GM18873 (cell line): ENCODE measurements around the gene DDX1.
"Not testable (repeated sequence)": the region's sequence is repeated elsewhere in the genome, so short reads cannot be mapped to it uniquely, and the experiment has no call there.

Experiments
- ATAC-seq: cut with Tn5 transposase; IDR thresholded peaks from one replicate; pipeline ENCODE4 v1.9.1; 2021; ENCODE audit warnings: mild to moderate bottlenecking, moderate library complexity, moderate number of reproducible peaks; ENCODE audit not compliant: unreplicated experiment, low FRiP score

Gene DDX1

DNA sequence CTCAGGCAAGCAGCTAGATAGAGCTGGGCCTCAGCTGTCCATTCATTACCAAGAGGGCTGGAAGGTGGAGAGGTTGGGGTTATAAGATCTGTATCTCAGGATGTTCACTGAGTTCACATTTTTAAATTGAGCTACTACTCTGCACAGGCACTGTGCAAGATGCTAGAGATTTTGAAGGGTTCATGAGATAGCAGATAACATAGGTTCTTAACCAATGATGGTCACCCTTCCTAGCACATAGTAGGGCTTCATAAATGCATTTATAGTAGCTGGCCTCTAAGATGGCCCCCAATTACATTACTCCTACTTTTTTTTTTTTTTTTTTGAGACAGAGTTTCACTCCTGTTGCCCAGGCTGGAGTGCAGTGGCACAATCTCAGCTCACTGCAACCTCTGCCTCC lies 79.7 kb downstream of the DDX1 start:
- ATAC-seq = no peak

DNA sequence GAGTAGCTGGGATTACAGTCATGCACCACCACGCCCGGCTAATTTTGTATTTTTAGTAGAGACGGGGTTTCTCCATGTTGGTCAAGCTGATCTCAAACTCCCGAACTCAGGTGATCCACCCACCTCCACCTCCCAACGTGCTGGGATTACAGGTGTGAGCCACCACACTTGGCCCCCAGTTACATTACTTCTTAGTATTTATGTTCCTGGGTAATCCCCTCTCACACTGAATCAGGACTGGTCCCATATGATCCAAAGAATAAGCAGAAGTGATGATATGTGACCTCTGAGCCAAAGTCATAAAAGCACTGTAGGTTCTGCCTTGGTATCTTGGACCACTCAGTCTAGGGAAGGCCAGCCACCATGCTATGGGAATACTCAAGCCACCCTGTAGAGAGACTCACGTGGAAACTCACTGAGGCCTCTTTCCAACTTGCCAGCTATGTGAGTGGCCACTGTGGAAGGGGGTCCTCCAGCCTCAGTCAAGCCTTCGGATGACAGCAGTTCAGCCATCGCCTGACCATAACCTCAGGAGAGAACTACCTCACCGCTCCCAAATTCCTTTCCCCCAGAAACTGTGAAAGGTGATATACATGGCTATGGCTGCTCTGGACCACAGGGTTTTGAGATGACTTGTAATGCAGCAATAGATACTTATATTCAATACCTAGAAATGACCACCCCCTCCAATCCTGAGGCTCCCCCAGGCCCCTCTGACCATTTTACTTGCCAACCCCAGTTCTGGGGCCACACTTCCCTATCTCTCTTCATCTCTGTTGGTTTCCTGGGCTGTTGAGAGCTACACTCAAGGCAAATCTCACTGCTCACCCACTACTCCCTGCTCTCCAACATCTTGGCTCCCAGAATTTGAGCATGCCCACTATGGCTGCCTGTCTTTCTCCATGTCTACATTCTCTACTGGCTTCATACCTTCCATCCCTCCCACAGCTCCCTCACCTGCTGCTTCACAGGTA lies 80.5 kb downstream of the DDX1 start:
- ATAC-seq = no peak

DNA sequence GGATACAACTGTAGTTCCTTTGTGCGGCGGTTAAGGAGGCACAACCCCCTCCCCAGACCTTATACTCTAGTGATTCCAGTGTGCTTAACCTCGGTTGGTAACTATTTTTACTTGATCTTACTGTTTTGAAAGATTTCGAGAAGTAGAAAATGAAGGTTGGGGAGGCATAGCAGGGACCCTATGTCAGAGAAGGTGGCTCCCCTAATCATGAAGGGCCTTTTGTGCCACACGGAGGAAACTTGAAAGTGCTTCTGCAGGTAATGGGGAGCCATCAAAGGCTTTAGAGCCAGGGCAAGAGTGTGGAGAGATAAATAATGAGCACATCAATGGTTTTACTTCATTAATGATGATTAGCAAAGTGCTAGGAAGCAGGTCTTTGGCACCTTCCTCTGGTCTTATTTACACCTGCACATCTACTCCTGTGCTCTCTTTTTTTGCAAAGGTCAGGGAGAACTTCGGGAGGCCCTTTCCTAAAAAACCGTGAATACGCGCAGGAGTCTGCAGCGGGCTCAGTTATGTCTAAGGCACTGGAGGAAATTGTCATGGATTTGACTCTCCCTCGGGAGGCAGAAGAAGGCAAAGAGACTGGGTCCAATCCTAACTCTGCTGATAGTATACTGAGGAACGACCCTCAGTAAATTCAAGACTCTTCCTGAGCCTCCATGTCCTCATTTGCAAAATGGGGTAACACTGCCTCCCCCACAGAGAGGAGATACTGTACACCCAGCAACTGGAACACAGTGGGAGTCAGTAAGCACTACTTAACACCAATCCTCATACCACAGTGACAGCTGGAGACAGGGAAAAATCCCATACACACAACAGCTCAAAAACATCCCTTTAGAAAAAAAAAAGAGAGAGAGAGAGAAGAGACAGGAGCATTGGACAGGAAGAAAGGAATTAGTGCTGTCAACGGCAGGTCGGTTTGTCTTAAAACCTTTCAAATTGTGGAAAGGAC lies 81.6 kb downstream of the DDX1 start:
- no peak for ATAC-seq

DNA sequence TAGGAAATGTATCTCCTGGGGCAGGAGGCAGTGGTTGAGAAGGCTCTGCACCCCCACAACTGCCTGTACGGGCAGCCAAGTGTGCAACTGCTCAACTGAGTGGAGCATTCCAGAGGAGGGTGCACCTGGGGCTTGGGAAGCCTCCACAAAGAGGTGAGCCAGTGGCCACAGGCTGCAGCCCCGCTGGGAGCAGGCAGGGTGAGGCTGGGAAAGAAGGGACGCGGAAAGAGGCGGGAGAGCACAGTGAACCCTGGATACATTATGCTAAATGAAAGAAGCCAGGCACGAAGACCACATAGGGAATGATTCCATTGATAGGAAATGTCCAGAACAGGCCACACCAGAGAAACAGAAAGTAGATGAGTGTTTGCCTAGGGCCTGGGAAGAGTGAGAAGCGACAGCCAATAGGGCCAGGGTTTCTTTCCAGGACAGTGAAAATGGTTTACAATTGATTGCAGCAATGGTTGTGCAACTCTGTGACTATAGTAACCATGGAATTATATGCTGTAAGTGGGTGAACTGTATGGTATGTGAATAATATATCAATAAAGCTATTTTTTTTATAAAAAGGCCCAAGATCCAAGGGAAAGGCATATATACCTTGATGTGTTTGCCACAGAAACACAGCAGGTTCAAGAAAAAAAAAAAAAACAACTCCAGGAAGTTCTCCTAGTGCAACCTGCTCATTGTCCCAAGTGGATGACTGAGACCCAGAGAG lies 82.4 kb downstream of the DDX1 start:
- ATAC-seq = no peak

DNA sequence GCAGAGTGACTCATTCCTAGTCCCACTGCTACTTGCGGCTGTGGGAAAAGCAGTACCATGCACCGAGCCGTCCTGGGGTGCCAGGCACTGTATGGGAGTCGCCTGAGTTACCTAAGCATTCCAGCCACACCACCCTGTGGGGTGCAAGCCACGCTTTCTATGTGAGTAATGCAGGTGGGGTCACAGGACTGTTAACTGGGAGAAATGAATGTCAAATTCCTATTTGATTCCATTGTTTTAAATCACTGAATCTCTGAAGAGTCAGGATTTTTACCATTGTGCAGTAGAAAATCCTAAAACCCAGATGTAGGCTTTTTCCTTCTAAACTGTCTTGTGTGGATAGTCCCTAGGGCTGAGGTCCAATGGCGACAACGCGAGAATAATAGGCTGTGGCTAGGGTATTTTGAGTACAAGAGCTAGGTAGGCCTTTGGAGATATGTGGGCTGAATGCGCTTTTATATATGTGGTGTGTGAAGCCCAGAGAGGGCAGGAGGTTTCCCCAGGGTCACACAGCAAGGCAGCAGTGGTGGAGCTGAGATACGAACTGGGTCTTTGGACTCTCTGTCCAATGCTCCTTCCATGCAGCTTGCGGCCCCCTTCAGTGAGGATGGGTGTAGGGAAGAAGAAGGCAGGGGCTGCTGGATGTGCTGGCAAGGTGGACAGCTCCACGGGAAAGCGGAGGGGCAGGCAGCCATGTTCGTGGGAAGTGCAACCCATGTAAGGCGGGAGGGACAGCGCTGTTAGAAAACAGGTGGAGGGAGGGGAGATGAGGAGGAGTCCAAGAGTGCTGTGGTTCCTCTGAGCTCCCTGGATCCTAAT lies 83.2 kb downstream of the DDX1 start:
- no peak for ATAC-seq

DNA sequence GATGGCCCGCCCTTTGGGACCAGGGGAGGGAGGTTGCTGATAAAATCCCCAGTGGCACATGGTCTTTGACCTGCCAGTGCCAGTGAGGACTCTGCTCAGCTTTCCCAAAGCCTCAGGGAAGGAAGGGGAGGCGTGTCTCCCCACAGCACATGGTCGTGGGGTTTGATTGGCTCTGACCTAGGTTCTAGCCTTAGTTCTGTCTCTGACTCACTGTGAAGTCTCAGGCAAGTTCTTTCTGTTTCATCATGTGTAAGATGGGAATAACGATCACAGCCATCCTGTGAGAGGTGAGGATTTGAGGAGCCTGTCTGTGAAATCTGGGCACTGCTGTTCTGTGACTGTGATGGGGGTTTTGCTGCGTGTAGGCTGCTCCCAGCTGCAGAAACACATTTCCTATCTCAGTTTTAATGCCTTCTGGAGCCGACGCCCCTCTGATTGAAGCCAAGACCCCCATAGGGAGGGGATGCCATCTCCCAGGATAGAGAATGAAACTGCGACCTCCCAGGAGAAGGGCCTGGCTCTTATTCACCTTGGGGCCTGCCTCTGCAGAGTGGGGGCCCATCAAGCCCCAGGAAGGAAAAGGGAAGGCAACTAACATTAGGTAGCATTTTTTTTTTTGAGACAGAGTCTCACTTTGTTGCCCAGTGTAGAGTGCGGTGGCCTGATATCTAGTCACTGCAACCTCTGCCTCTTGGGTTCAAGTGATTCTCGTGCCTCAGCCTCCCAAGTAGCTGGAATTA lies 84.0 kb downstream of the DDX1 start:
- no peak for ATAC-seq

DNA sequence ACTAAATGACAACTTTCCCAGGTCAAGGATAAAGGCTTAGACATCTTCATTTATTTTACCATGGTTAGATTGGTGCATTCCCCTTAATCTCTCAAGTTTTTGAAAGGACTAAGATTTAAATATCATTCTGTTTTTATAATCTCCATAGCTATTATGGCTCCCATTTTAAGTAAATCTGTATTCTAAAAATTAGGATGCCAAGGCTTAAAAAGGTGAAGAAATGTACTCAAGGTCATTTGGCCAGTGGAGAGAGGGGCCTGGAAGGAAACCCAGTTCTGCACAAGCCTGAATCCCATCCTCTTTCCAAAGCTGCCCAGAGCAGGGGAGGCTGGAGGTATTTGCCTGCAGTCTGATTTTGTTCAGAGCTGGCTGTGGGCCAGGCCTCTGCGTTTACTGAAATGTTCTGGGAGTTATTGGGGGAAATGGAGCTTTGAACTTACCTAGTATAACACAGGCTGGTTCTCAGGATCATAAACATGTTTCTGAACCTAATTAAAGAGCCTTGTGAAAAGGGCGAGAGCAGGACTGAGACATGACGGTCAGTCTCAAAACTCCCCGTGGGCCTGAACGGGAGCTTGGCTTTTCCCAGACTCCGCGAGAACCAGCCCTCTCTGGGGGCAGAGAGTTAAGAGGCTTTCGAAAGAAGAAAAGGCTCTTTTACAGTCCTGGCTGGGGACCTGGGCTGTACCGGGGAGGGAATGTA lies 85.6 kb downstream of the DDX1 start:
- ATAC-seq = no peak

DNA sequence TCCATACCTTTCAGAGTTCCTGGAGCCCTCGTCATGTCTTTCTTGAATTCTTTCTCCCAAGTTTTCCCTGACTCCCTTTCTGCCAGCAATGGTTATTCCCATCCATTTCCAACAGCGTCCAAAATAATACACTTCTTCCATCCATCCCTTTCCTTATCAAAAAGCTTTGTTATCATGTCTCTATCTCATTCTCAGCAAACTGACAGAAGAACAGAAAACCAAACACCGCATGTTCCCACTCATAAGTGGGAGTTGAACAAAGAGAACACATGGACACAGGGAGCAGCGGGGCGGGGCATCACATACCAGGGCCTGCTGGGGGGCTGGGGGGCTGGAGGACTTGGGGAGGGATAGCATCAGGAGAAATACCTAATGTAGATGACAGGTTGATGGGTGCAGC lies 86.7 kb downstream of the DDX1 start:
- no peak for ATAC-seq

DNA sequence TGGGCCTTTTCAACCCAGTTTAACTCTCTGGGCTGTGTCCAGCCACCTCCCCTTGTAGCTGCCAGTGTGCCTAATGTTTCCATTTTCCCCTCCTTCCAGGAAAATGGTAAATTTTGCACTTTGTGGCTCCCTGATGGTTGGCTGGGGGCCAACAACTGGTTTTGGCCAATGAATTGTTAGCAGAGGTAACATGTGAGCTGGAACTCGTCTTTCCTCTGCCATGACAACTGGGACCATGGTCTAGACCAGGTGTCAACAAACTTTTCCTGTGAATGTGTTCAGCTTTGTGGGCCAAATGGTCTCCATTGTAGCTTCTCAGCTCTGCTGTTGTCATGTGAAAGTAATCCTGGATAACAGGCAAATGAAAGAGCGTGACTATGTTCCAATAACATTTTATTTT lies 87.2 kb downstream of the DDX1 start:
- ATAC-seq = no peak

DNA sequence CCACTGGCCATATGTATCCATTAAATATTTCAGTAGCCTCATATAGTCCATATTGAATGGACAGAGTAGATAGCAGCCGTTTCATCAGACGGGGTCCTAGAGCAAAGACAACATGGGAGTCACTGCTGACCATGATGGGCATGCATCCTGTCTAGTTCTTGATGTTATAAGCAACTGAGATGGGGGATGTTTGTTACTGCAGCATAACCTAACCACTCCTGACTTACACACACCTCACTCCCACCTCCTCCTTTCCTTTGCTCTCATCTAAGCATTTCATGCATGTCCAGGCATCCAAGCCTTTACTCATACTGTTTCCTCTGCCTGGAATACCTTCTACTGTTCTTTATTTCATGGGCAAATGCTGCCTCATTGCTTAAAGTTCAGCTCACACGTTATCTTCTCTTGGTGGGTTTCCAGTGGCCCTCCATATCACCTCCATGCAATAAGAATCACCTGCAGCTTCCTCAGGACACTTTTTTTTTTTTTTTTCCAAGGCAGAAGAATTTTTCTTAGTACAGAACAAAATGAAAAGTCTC lies 87.8 kb downstream of the DDX1 start:
- ATAC-seq = no peak

DNA sequence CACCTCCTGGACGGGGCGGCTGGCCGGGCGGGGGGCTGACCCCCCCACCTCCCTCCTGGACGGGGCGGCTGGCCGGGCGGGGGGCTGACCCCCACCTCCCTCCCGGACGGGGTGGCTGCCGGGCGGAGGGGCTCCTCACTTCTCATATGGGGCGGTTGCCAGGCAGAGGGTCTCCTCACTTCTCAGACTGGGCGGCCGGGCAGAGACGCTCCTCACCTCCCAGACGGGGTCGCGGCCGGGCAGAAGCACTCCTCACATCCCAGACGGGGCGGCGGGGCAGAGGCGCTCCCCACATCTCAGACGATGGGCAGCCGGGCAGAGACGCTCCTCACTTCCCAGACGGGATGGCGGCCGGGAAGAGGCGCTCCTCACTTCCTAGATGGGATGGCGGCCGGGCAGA lies 88.5 kb downstream of the DDX1 start:
- ATAC-seq = not testable (repeated sequence)
